Colonic mucosa (tissue), 4 donors: ENCODE measurements around the gene NCAPG2. TPM values are rescaled to one million over a fixed set of nuclear protein-coding genes. Genes with fewer than 3 reads are reported as not detected.

Source experiments
- DNase-seq: peaks from one replicate; pipeline ENCODE4 v3.0.0-alpha.2; 2020
- H3K27ac ChIP-seq: fragments of 200-600 bp; one replicate; pipeline ENCODE4 v1.8.0; 2021
- H3K27me3 ChIP-seq: fragments of 200-600 bp; one replicate; pipeline ENCODE4 v1.8.0; 2021
- H3K36me3 ChIP-seq: fragments of 200-600 bp; one replicate; pipeline ENCODE4 v1.8.0; 2021
- H3K4me1 ChIP-seq: fragments of 200-600 bp; one replicate; pipeline ENCODE4 v1.8.0; 2021; ENCODE audit warnings: mild to moderate bottlenecking
- H3K4me3 ChIP-seq: fragments of 200-600 bp; one replicate; pipeline ENCODE4 v1.8.0; 2021
- H3K9ac ChIP-seq, 2 donors: one replicate each; pipeline ENCODE4 v1.7.0; 2013; ENCODE audit warnings: control low read depth in 2 of 2, low read depth in 2 of 2, low read length in 2 of 2
- H3K9me3 ChIP-seq: fragments of 200-600 bp; one replicate; pipeline ENCODE4 v1.8.0; 2021
- intact Hi-C: fragments of 100-400 bp; cut with DNase I; formaldehyde crosslinking; loops from one replicate; pipeline ENCODE4 v1.14.1; 2022
- total RNA-seq, 2 donors: library from RNA; stranded (reverse); fragmentation: NEBNext Ultra II Directional in 1 of 2; extraction: Animal tissue kit (Norgen Biotek cat#: 25700) in 1 of 2; gene quantifications; one replicate each; pipeline ENCODE4 v1.2.1, GENCODE V29; 2021
- TF ChIP-seq, protein P1 (sequence below): fragments of 200-600 bp; IDR thresholded peaks from one replicate; pipeline ENCODE4 v1.8.0; 2022; ENCODE audit warnings: antibody characterized with exemption, mild to moderate bottlenecking
- donor health status: healthy.
- donor health status: DM: no; HTN: no; CAD: no.
- donor health status: DM: no; HTN: no; CAD: no.

NCAPG2 gene
- total RNA-seq, 2 donors from 2014 or later, result 15.0 to 48.4 TPM

DNA sequence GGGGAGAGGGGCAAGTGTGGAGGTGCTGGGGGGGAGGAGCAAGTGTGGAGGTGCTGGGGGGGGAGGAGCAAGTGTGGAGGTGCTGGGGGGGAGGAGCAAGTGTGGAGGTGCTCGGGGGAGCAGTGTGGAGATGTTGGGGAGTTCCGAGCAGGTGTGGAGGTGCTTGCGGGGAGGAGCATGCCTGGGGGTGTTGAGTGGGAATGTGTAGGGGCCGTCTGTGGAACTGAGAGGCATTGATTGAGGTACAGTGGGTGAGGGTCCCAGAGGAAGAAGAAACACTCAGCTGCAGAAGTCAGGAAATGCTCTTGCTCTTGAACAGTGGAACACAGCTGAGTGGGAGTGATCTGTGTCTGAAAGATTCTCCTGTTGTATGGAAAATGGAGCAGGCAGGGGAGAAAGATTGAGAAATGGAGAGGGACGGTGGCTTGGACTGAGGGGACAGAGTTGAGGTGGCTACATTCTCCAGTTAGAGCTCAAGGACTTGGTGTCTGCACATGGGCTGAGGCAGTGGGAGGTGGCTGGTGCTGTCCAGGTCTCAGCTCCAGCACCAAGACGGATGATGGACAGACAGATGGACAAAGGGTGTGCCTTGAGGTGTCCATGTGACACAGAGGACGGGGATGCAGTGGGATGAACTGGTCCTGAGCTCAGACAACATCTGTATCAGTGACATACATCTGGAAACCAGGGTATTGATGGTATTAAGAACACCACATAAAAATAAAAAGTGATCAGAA is 25.2 kb upstream of the NCAPG2 start:
- H3K36me3 ChIP-seq, result no peaks in the 10 kb centered on the region

DNA sequence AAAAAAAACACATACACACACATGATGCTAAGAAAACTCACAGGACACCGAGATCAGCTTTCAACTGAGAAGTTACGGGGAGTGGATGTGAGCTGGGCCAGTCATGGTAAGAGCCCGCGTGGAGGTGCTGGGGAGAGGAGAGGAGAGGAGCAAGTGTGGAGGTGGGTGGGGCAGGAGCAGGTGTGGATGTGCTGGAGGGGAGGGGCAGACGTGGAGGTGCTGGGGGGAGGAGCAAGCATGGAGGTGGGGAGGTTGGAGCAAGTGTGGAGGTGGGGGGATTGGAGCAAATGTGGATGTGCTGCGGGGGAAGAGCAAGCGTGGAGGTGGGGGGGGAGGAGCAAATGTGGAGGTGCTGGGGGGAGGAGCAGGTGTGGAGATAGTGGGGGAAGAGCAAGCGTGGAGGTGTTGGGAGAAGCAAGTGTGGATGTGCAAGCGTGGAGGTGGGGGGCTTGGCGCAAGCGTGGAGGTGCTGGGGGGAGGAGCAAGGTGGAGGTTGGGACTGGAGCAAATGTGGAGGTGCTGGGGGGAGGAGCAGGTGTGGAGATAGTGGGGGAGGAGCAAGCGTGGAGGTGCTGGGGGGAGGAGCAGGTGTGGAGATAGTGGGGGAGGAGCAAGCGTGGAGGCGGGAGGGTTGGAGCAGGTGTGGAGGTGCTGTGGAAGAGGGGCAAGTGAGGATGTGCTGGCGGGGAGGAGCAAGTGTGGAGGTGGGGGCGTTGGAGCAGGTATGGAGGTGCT is 24.5 kb upstream of the NCAPG2 start:
- Histone ChIP-seq H3K9ac (no peak overlapping the region), H3K27me3 (no peaks in the 10 kb centered on the region), H3K27ac (no peak overlapping the region), H3K4me3 (no peak overlapping the region), H3K4me1 (no peaks in the 10 kb centered on the region), H3K9me3 (no peaks in the 10 kb centered on the region), H3K36me3 (no peaks in the 10 kb centered on the region)
- TF ChIP-seq, protein P1, sequence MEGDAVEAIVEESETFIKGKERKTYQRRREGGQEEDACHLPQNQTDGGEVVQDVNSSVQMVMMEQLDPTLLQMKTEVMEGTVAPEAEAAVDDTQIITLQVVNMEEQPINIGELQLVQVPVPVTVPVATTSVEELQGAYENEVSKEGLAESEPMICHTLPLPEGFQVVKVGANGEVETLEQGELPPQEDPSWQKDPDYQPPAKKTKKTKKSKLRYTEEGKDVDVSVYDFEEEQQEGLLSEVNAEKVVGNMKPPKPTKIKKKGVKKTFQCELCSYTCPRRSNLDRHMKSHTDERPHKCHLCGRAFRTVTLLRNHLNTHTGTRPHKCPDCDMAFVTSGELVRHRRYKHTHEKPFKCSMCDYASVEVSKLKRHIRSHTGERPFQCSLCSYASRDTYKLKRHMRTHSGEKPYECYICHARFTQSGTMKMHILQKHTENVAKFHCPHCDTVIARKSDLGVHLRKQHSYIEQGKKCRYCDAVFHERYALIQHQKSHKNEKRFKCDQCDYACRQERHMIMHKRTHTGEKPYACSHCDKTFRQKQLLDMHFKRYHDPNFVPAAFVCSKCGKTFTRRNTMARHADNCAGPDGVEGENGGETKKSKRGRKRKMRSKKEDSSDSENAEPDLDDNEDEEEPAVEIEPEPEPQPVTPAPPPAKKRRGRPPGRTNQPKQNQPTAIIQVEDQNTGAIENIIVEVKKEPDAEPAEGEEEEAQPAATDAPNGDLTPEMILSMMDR, result no peak
- peak; percentile 12 for DNase-seq
- intact Hi-C loops, result no loop called here

More for the DNA sequence above, 25.2 kb upstream of the NCAPG2 start:
- Histone ChIP-seq H3K4me3 (no peak overlapping the region), H3K27me3 (no peaks in the 10 kb centered on the region), H3K27ac (no peak overlapping the region), H3K4me1 (no peaks in the 10 kb centered on the region), H3K9ac (no peak overlapping the region), H3K9me3 (no peaks in the 10 kb centered on the region)
- no peak for DNase-seq
- TF ChIP-seq, protein P1, result no peak
- intact Hi-C loops, result no loop called here

DNA sequence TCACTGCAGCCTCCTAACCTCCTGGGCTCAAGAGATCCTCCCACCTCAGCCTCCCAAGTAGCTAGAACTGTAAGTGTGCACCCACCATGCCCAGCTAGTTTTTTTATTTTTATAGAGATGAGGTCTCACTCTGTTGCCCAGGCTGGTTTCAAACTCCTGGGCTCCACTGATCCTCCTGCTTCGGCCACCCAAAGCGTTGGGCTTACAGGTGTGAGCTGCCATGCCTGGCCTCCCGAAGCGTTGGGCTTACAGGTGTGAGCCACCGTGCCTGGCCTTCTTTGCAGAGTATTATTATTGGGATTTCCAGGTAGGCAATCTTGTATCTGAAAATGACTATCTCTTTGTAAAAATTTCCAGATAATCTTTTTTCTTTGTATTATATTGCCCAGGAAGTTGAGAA is 23.1 kb upstream of the NCAPG2 start:
- H3K36me3 ChIP-seq, result no peaks in the 10 kb centered on the region
- H3K4me1 ChIP-seq, result no peaks in the 10 kb centered on the region
- intact Hi-C loops, result no loop called here
- no peaks in the 10 kb centered on the region for H3K9me3 ChIP-seq
- H3K27me3 ChIP-seq, result no peaks in the 10 kb centered on the region
- DNase-seq, result no peak
- TF ChIP-seq, protein P1, result no peak
- H3K4me3 ChIP-seq, result no peak overlapping the region
- no peak overlapping the region for H3K27ac ChIP-seq
- H3K9ac ChIP-seq, result no peak overlapping the region

DNA sequence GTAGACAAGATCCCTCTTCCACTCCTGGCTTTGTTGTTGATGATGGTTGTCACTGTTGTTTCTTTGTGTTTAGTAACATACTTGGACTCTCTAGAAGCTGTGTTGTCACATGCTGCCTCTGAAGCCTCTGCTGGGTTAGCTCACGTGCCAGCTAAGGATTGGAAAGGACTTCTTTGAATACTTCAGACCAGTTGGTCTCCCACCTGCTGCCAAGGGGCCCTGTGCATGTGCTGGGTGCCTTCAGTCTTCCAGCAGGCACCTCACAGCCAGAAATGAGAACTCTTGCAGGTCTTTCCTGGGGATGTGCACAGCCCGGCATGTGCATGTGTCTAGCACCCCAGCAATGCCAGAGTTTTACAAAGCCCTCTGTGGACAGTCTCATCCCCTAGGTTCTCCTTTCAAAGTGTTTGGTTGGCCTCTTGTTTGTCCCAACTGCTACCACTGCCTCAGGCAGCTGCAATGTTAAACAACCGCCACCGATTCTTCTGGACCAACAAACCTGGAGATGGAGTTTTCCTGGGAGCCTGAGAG is 21.7 kb upstream of the NCAPG2 start:
- DNase-seq, result no peak
- Histone ChIP-seq H3K4me1 (no peaks in the 10 kb centered on the region), H3K36me3 (no peaks in the 10 kb centered on the region), H3K9me3 (no peaks in the 10 kb centered on the region), H3K27ac (no peak overlapping the region), H3K27me3 (no peaks in the 10 kb centered on the region), H3K9ac (no peak overlapping the region), H3K4me3 (no peak overlapping the region)
- TF ChIP-seq, protein P1, result no peak
- intact Hi-C loops, result no loop called here

DNA sequence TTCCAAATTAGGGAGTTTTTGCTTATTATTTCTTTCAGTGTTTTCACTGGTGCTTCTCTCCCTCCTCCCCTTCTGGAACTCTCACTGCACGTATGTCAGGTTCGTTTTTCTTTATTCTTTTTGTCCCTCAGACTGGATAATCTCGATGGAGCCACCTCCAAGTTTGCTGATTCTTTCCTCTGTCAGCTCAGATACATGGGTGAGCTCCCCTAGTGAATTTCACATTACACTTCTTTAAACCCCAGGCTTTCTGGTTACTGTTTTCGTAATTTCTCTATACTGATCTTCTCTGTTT is 20.8 kb upstream of the NCAPG2 start:
- DNase-seq, result no peak
- TF ChIP-seq, protein P1, result no peak
- H3K27me3 ChIP-seq, result no peaks in the 10 kb centered on the region
- H3K4me3 ChIP-seq, result no peak overlapping the region
- H3K4me1 ChIP-seq, result no peaks in the 10 kb centered on the region
- H3K9me3 ChIP-seq, result no peaks in the 10 kb centered on the region
- no peak overlapping the region for H3K9ac ChIP-seq
- intact Hi-C loops, result no loop called here
- H3K36me3 ChIP-seq, result no peaks in the 10 kb centered on the region
- H3K27ac ChIP-seq, result no peak overlapping the region
